ENCODE results near the gene CLIC1. TPM values are rescaled to one million over a fixed set of nuclear protein-coding genes. Genes with fewer than 3 reads are reported as not detected.

CLIC1 gene
- total and polyA plus RNA-seq, 2 donors (not counting 1 experiment from before 2014, with no cell fraction given) = 216 to 290 TPM

- Histone ChIP-seq H3K4me3 (ENCODE audit: control extremely low read depth in 1 of 5, extremely low read depth in 1 of 5, insufficient read depth in 1 of 5, low read depth in 2 of 5, low read length in 4 of 5) (no peak overlapping the region), H3K4me2 (replicated peaks; ENCODE audit: low read depth, low read length, poor library complexity, severe bottlenecking) (no peak overlapping the region), H3K9me3 (ENCODE audit: control extremely low read depth in 1 of 3, control insufficient read depth in 2 of 3, insufficient read depth in 1 of 3, low read length in 2 of 3) (no peaks in the 10 kb centered on the region), H3K4me1 (ENCODE audit: control insufficient read depth in 2 of 2, insufficient read depth in 2 of 2, low read length in 2 of 2) (peaks cover 15 to 21% of the 10 kb centered on the region in 2 donors), H3K9ac (ENCODE audit: low read length) (no peak overlapping the region), H3K36me3 (replicated peaks in 1 of 2; ENCODE audit: control extremely low read depth in 1 of 2, control insufficient read depth in 1 of 2, extremely low read depth in 1 of 2, insufficient read depth in 2 of 2, low read length in 1 of 2) (peaks cover 0 to 56% of the 10 kb centered on the region in 2 experiments), H4K20me1 (ENCODE audit: control insufficient read depth, insufficient read depth, low read length, poor library complexity, severe bottlenecking) (no peaks in the 10 kb centered on the region), H3K79me2 (ENCODE audit: control insufficient read depth, insufficient read depth, low read length) (peaks cover 3% of the 10 kb centered on the region), H3K27me3 (replicated peaks in 1 of 4; ENCODE audit: control extremely low read depth in 1 of 4, control insufficient read depth in 3 of 4, insufficient read depth in 4 of 4, low read length in 3 of 4) (no peaks in the 10 kb centered on the region), H3K27ac (ENCODE audit: low read length in 2 of 2) (no peak overlapping the region), H2AFZ (ENCODE audit: insufficient read depth, low read depth, low read length, poor library complexity, severe bottlenecking) (no peak overlapping the region)
- ATAC-seq (ENCODE audit: low read depth) (no peak), DNase-seq (no peak)
- intact Hi-C loops (cut with micrococcal nuclease) = no loop called here
- no peak overlapping the region for H3K4me3 Mint-ChIP-seq
- CTCF ChIA-PET = interaction anchor here (0.7 to 1.9 kb wide), 2 partner anchors 9 to 10 kb away, joined by 3 to 7 read pairs; no protein-coding TSS in a partner anchor
- H3K4me1 Mint-ChIP-seq = peaks cover 18% of the 10 kb centered on the region
- no peak overlapping the region for H3K27ac Mint-ChIP-seq
- 98% methylated on average over 35 of the region's 43 CpGs for WGBS (ENCODE audit: insufficient coverage)
- H3K9me3 Mint-ChIP-seq (ENCODE audit: insufficient read depth) = no peaks in the 10 kb centered on the region
- no peaks in the 10 kb centered on the region for H3K27me3 Mint-ChIP-seq
- TF ChIP-seq CTCF (IDR thresholded peaks at IDR 0.05) = no peak
- no peak for TF ChIP-seq EZH2 (IDR thresholded peaks at IDR 0.05; ENCODE audit: borderline replicate concordance, insufficient read depth, low read depth, low read length, poor library complexity, severe bottlenecking)
- POLR2A ChIA-PET = interaction anchor here (1.0 kb wide), 1 partner anchor 51 kb away, joined by 4 read pairs; no protein-coding TSS in a partner anchor
These were observed 42.9 kb upstream of the CLIC1 start for GRCh38 chr6:31778999-31779885.

- Mint-ChIP-seq H3K4me1 (peaks cover 18% of the 10 kb centered on the region), H3K27me3 (no peaks in the 10 kb centered on the region), H3K27ac (no peak overlapping the region), H3K9me3 (ENCODE audit: insufficient read depth) (no peaks in the 10 kb centered on the region), H3K4me3 (no peak overlapping the region)
- H3K4me2 ChIP-seq (replicated peaks; ENCODE audit: low read depth, low read length, poor library complexity, severe bottlenecking) = no peak overlapping the region
- H3K9ac ChIP-seq (ENCODE audit: low read length) = no peak overlapping the region
- no peaks in the 10 kb centered on the region for H3K9me3 ChIP-seq (ENCODE audit: control extremely low read depth in 1 of 3, control insufficient read depth in 2 of 3, insufficient read depth in 1 of 3, low read length in 2 of 3)
- H2AFZ ChIP-seq (ENCODE audit: insufficient read depth, low read depth, low read length, poor library complexity, severe bottlenecking) = no peak overlapping the region
- H4K20me1 ChIP-seq (ENCODE audit: control insufficient read depth, insufficient read depth, low read length, poor library complexity, severe bottlenecking) = no peaks in the 10 kb centered on the region
- no peak for TF ChIP-seq EZH2 (IDR thresholded peaks at IDR 0.05; ENCODE audit: borderline replicate concordance, insufficient read depth, low read depth, low read length, poor library complexity, severe bottlenecking)
- TF ChIP-seq CTCF (IDR thresholded peaks at IDR 0.05) = no peak
- 95% methylated on average over 5 of the region's 5 CpGs for WGBS (ENCODE audit: insufficient coverage)
- intact Hi-C loops (cut with micrococcal nuclease) = no loop called here
- ChIA-PET CTCF (interaction anchor here (1.2 to 1.9 kb wide), 2 partner anchors 8 to 13 kb away, joined by 4 to 7 read pairs; no protein-coding TSS in a partner anchor), POLR2A (no interaction called here)
- H3K4me3 ChIP-seq (ENCODE audit: control extremely low read depth in 1 of 5, extremely low read depth in 1 of 5, insufficient read depth in 1 of 5, low read depth in 2 of 5, low read length in 4 of 5) = no peak overlapping the region
- H3K4me1 ChIP-seq (ENCODE audit: control insufficient read depth in 2 of 2, insufficient read depth in 2 of 2, low read length in 2 of 2) = peaks cover 15 to 21% of the 10 kb centered on the region in 2 donors
- no peak for ATAC-seq (ENCODE audit: low read depth)
- no peak overlapping the region for H3K27ac ChIP-seq (ENCODE audit: low read length in 2 of 2)
- H3K79me2 ChIP-seq (ENCODE audit: control insufficient read depth, insufficient read depth, low read length) = no peaks in the 10 kb centered on the region
- no peaks in the 10 kb centered on the region for H3K27me3 ChIP-seq (replicated peaks in 1 of 4; ENCODE audit: control extremely low read depth in 1 of 4, control insufficient read depth in 3 of 4, insufficient read depth in 4 of 4, low read length in 3 of 4)
- DNase-seq = no peak
- H3K36me3 ChIP-seq (replicated peaks in 1 of 2; ENCODE audit: control extremely low read depth in 1 of 2, control insufficient read depth in 1 of 2, extremely low read depth in 1 of 2, insufficient read depth in 2 of 2, low read length in 1 of 2) = peaks cover 0 to 51% of the 10 kb centered on the region in 2 experiments
These were observed 41.9 kb upstream of the CLIC1 start for GRCh38 chr6:31778193-31778592.
